ENCODE data around the gene RALGAPA2. TPM values are rescaled to one million over a fixed set of nuclear protein-coding genes. Genes with fewer than 3 reads are reported as not detected.

The RALGAPA2 gene
- total RNA-seq, 1 experiment from 2014 or later: 18.2 TPM

- ATAC-seq (no peak), DNase-seq (ENCODE audit: low spot score) (peak; percentile 39)
- peak overlapping the region; percentile 25; the same call in 1 of the 2 replicates for H3K4me3 Mint-ChIP-seq
- TF ChIP-seq ZNF396 (CRISPR knock-in tag; IDR thresholded peaks at IDR 0.05; ENCODE audit: borderline replicate concordance): no peak
- no peak for TF ChIP-seq CREB1 (CRISPR knock-in tag; IDR thresholded peaks at IDR 0.05)
- no peak for TF ChIP-seq IRF1 (CRISPR knock-in tag; IDR thresholded peaks at IDR 0.05)
- TF ChIP-seq FOXK1 (CRISPR knock-in tag; IDR thresholded peaks at IDR 0.05): 0 out of 2 replicates have a peak, but pooled peaks have one; percentile 9
- TF ChIP-seq, protein P1, sequence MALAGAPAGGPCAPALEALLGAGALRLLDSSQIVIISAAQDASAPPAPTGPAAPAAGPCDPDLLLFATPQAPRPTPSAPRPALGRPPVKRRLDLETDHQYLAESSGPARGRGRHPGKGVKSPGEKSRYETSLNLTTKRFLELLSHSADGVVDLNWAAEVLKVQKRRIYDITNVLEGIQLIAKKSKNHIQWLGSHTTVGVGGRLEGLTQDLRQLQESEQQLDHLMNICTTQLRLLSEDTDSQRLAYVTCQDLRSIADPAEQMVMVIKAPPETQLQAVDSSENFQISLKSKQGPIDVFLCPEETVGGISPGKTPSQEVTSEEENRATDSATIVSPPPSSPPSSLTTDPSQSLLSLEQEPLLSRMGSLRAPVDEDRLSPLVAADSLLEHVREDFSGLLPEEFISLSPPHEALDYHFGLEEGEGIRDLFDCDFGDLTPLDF (CRISPR knock-in tag; IDR thresholded peaks at IDR 0.05): no peak
- TF ChIP-seq, protein P2, sequence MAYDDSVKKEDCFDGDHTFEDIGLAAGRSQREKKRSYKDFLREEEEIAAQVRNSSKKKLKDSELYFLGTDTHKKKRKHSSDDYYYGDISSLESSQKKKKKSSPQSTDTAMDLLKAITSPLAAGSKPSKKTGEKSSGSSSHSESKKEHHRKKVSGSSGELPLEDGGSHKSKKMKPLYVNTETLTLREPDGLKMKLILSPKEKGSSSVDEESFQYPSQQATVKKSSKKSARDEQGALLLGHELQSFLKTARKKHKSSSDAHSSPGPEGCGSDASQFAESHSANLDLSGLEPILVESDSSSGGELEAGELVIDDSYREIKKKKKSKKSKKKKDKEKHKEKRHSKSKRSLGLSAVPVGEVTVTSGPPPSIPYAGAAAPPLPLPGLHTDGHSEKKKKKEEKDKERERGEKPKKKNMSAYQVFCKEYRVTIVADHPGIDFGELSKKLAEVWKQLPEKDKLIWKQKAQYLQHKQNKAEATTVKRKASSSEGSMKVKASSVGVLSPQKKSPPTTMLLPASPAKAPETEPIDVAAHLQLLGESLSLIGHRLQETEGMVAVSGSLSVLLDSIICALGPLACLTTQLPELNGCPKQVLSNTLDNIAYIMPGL (CRISPR knock-in tag; IDR thresholded peaks at IDR 0.05): 0 out of 2 replicates have a peak, but pooled peaks have one; percentile 9
- peaks cover 83% of the 10 kb centered on the region for H3K27me3 Mint-ChIP-seq (ENCODE audit: low read depth)
- CTCF ChIA-PET: interaction anchor here (0.6 to 1.8 kb wide), 4 partner anchors 192 to 286 kb away, joined by 3 to 4 read pairs (median 4); no protein-coding TSS in a partner anchor
- POLR2A ChIA-PET: no interaction called here
- no peaks in the 10 kb centered on the region for H3K9me3 Mint-ChIP-seq
- peaks cover 51% of the 10 kb centered on the region for H3K4me1 Mint-ChIP-seq
- no peaks in the 10 kb centered on the region for H3K36me3 Mint-ChIP-seq
- H3K27ac Mint-ChIP-seq: no peak overlapping the region
These were observed 343.8 kb downstream of the RALGAPA2 start for GRCh38 chr20:20368418-20369249.

DNA sequence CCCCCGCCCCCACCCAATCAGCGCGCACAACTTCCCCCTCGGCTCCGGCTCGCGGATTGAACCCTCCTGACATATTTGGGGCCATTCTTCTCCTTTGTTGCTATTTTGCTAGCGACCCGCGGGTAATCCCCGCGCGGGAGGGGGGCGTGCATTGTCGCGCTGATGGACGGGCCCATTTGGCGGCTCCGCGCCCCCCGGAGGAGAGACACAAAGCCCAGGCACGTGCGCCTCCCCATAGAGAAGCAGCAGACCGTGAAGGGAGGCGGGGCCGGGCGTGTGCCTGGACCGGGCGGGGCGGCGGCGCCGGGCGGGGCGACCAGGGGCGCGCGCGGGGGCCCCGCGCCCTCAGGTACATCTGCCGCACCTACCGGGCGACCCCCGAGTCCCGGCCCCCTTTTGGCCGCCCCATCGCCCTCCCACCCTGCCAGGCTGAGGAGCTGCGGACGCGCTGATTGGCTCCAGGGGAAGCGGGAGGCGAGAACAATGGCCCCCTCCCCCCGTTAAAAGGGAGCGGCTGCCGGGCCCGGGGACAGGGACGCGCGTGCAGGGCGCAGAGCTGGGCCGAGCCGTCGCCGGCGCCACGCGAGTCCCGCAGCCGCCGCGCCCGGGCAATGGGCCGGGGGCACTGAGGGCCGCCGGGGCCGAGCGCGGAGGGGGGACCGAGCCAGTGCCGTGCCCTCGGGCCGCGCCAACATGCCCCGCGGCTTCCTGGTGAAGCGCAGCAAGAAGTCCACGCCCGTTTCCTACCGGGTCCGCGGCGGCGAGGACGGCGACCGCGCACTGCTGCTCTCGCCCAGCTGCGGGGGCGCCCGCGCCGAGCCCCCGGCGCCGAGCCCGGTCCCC lies 344.6 kb downstream of the RALGAPA2 start, which contains the start of gene INSM1:
Gene INSM1, plus strand, starts transcription at position 530 of the 843 bp plus-strand sequence. Its CDS starts 164 bp downstream, at position 694.
- CTCF ChIA-PET: interaction anchor here (1.0 to 1.8 kb wide), 3 partner anchors 226 to 238 kb away, joined by 3 to 6 read pairs (median 4); no protein-coding TSS in a partner anchor
- DNase-seq (ENCODE audit: low spot score) (peak; percentile 76), ATAC-seq (peak; percentile 17)
- Mint-ChIP-seq H3K9me3 (no peaks in the 10 kb centered on the region), H3K27ac (peak within 1 kb of the TSS; percentile 88), H3K36me3 (no peaks in the 10 kb centered on the region), H3K4me1 (peaks cover 43% of the 10 kb centered on the region), H3K4me3 (peak within 1 kb of the TSS; percentile 81), H3K27me3 (ENCODE audit: low read depth) (peaks cover 83% of the 10 kb centered on the region)
- POLR2A ChIA-PET: no interaction called here
- TF ChIP-seq ZSCAN18 (CRISPR knock-in tag; IDR thresholded peaks at IDR 0.05): no peak
- no peak for TF ChIP-seq EMX1 (CRISPR knock-in tag; IDR thresholded peaks at IDR 0.05)
- TF ChIP-seq NR3C1 (CRISPR knock-in tag; conservative IDR thresholded peaks at IDR 0.05; ENCODE audit: low read depth): no peak
- TF ChIP-seq USF2 (CRISPR knock-in tag; IDR thresholded peaks at IDR 0.05): peak; percentile 56
- no peak for TF ChIP-seq ESRRA (CRISPR knock-in tag; IDR thresholded peaks at IDR 0.05; ENCODE audit: borderline replicate concordance)
- no peak for TF ChIP-seq ZBTB43 (CRISPR knock-in tag; IDR thresholded peaks at IDR 0.05)
- TF ChIP-seq, protein P2 (CRISPR knock-in tag; IDR thresholded peaks at IDR 0.05): no peak
- TF ChIP-seq, protein P3, sequence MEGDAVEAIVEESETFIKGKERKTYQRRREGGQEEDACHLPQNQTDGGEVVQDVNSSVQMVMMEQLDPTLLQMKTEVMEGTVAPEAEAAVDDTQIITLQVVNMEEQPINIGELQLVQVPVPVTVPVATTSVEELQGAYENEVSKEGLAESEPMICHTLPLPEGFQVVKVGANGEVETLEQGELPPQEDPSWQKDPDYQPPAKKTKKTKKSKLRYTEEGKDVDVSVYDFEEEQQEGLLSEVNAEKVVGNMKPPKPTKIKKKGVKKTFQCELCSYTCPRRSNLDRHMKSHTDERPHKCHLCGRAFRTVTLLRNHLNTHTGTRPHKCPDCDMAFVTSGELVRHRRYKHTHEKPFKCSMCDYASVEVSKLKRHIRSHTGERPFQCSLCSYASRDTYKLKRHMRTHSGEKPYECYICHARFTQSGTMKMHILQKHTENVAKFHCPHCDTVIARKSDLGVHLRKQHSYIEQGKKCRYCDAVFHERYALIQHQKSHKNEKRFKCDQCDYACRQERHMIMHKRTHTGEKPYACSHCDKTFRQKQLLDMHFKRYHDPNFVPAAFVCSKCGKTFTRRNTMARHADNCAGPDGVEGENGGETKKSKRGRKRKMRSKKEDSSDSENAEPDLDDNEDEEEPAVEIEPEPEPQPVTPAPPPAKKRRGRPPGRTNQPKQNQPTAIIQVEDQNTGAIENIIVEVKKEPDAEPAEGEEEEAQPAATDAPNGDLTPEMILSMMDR (IDR thresholded peaks at IDR 0.05): no peak
- no peak for TF ChIP-seq ZNF396 (CRISPR knock-in tag; IDR thresholded peaks at IDR 0.05; ENCODE audit: borderline replicate concordance)
- no peak for TF ChIP-seq ERG (CRISPR knock-in tag; IDR thresholded peaks at IDR 0.05)
- TF ChIP-seq MYBL2 (CRISPR knock-in tag; IDR thresholded peaks at IDR 0.05): no peak
- no peak for TF ChIP-seq ATF3 (CRISPR knock-in tag; conservative IDR thresholded peaks at IDR 0.05)
